GM23338 (cell line): ENCODE measurements around the gene AOPEP. TPM values are rescaled to one million over a fixed set of nuclear protein-coding genes. Genes with fewer than 3 reads are reported as not detected.

ENCODE experiments used
- ATAC-seq: fragments of 200-7000 bp; cut with Tn5 transposase; 3 replicates; pipeline ENCODE4 v1.9.1; 2020
- DNase-seq: peaks from one replicate; pipeline ENCODE4 v3.0.0-alpha.2; 2015; ENCODE audit warnings: low spot score
- H2AFZ ChIP-seq: fragments of 200-600 bp; sonication (generic); 2 replicates; pipeline ENCODE4 v1.8.0; 2016; ENCODE audit warnings: antibody characterized with exemption, mild to moderate bottlenecking, moderate library complexity
- H3F3A ChIP-seq: fragments of 200-600 bp; sonication (generic); replicated peaks from 2 replicates; pipeline ENCODE4 v1.8.0; 2017; ENCODE audit warnings: antibody characterized with exemption, mixed run types, low read depth
- H3K27ac ChIP-seq: fragments of 200-600 bp; sonication (generic); 2 replicates; pipeline ENCODE4 v1.6.1; 2016; ENCODE audit warnings: low read depth
- H3K27me3 ChIP-seq: fragments of 200-600 bp; sonication (generic); 2 replicates; pipeline ENCODE4 v1.8.0; 2016; ENCODE audit warnings: mild to moderate bottlenecking, mixed run types, moderate library complexity; ENCODE audit not compliant: insufficient read depth
- H3K36me3 ChIP-seq: fragments of 200-600 bp; sonication (generic); 2 replicates; pipeline ENCODE4 v1.8.0; 2016; ENCODE audit warnings: mild to moderate bottlenecking; ENCODE audit not compliant: insufficient read depth
- H3K4me1 ChIP-seq: fragments of 200-600 bp; sonication (generic); 2 replicates; pipeline ENCODE4 v1.8.0; 2016; ENCODE audit warnings: mild to moderate bottlenecking, moderate library complexity; ENCODE audit not compliant: insufficient read depth
- H3K4me2 ChIP-seq: fragments of 200-600 bp; sonication (generic); 2 replicates; pipeline ENCODE4 v1.7.1; 2017; ENCODE audit warnings: mixed run types
- H3K4me3 ChIP-seq: fragments of 200-600 bp; sonication (generic); 2 replicates; pipeline ENCODE4 v1.6.1; 2016; ENCODE audit warnings: mixed run types
- H3K79me2 ChIP-seq: fragments of 200-600 bp; sonication (generic); replicated peaks from 2 replicates; pipeline ENCODE4 v1.8.0; 2017; ENCODE audit warnings: mild to moderate bottlenecking; ENCODE audit not compliant: insufficient read depth
- H3K9me2 ChIP-seq: fragments of 200-600 bp; sonication (generic); 2 replicates; pipeline ENCODE4 v1.8.0; 2017; ENCODE audit not compliant: insufficient read depth
- H4K20me1 ChIP-seq: fragments of 200-600 bp; sonication (generic); replicated peaks from 2 replicates; pipeline ENCODE4 v1.8.0; 2017; ENCODE audit warnings: mild to moderate bottlenecking; ENCODE audit not compliant: insufficient read depth
- H3K27ac Mint-ChIP-seq: 2 replicates; pipeline ENCODE4 v1.8.0; 2020; ENCODE audit warnings: inconsistent platforms, mild to moderate bottlenecking, moderate library complexity, mixed read lengths
- H3K27me3 Mint-ChIP-seq: 3 replicates; pipeline ENCODE4 v1.8.0; 2022; ENCODE audit warnings: low read depth, mild to moderate bottlenecking, moderate library complexity, mixed read lengths, inconsistent platforms; ENCODE audit not compliant: insufficient read depth, poor library complexity
- H3K36me3 Mint-ChIP-seq: 3 replicates; pipeline ENCODE4 v1.8.0; 2021; ENCODE audit warnings: low read depth, mild to moderate bottlenecking, inconsistent platforms, moderate library complexity, mixed read lengths
- H3K4me1 Mint-ChIP-seq: 3 replicates; pipeline ENCODE4 v1.8.0; 2020; ENCODE audit warnings: mild to moderate bottlenecking, inconsistent platforms, mixed read lengths
- H3K4me3 Mint-ChIP-seq: 3 replicates; pipeline ENCODE4 v1.8.0; 2021; ENCODE audit warnings: moderate library complexity, mild to moderate bottlenecking, inconsistent platforms, mixed read lengths
- H3K9me3 Mint-ChIP-seq: 3 replicates; pipeline ENCODE4 v1.8.0; 2020; ENCODE audit warnings: moderate library complexity, mild to moderate bottlenecking, inconsistent platforms, mixed read lengths
- CREB1 ChIP-seq: fragments of 250-450 bp; sonication (Bioruptor Pico); IDR thresholded peaks from 2 replicates; pipeline ENCODE4 v1.5.0; 2020; ENCODE audit warnings: low read depth, mild to moderate bottlenecking, moderate library complexity
- CTCF ChIP-seq, 2 experiments: fragments of 200-600 bp in 1 of 2; sonication (generic) in 1 of 2; conservative IDR thresholded peaks; 2 replicates each; pipeline versions ENCODE4 v1.5.1 to v1.6.1; 2016 to 2017; ENCODE audit warnings: antibody characterized with exemption in 2 of 2, low read depth in 2 of 2, mild to moderate bottlenecking in 2 of 2, moderate library complexity in 1 of 2
- EZH2 ChIP-seq: fragments of 200-600 bp; sonication (generic); IDR thresholded peaks from one replicate; pipeline ENCODE4 v1.8.0; 2017; ENCODE audit warnings: antibody characterized with exemption, mild to moderate bottlenecking, low read depth; ENCODE audit not compliant: unreplicated experiment
- EZH2phosphoT487 ChIP-seq: fragments of 200-600 bp; sonication (generic); IDR thresholded peaks from one replicate; pipeline ENCODE4 v1.8.1; 2018; ENCODE audit warnings: antibody characterized with exemption; ENCODE audit not compliant: unreplicated experiment
- JUNB ChIP-seq: IDR thresholded peaks from one replicate; pipeline ENCODE4 v1.6.1; 2016; ENCODE audit warnings: antibody characterized with exemption; ENCODE audit not compliant: unreplicated experiment
- NANOG ChIP-seq: IDR thresholded peaks from 2 replicates; pipeline ENCODE4 v1.6.1; 2016; ENCODE audit warnings: antibody characterized with exemption, borderline replicate concordance
- POLR2AphosphoS5 ChIP-seq: IDR thresholded peaks from 2 replicates; pipeline ENCODE4 v1.6.1; 2016; ENCODE audit warnings: antibody characterized with exemption, low read depth
- STAT1 ChIP-seq: IDR thresholded peaks from one replicate; pipeline ENCODE4 v1.6.1; 2016; ENCODE audit warnings: antibody characterized with exemption; ENCODE audit not compliant: unreplicated experiment
- ZNF114 ChIP-seq: fragments of 250-450 bp; sonication (Bioruptor Pico); IDR thresholded peaks from 2 replicates; pipeline ENCODE4 v1.5.0; 2020; ENCODE audit warnings: mild to moderate bottlenecking, moderate library complexity
- ZNF331 ChIP-seq: fragments of 250-450 bp; sonication (Bioruptor Pico); IDR thresholded peaks from 2 replicates; pipeline ENCODE4 v1.5.0; 2020; ENCODE audit warnings: low read depth, mild to moderate bottlenecking, moderate library complexity
- ZNF462 ChIP-seq: fragments of 250-450 bp; sonication (Bioruptor Pico); IDR thresholded peaks from 2 replicates; pipeline ENCODE4 v1.5.0; 2020; ENCODE audit warnings: mild to moderate bottlenecking, moderate library complexity
- polyA plus RNA-seq: library from polyadenylated mRNA; unstranded; fragments of >200 nt; fragmentation: Nextera tagmentation; extraction: Ambion mirVana; gene quantifications from 2 replicates; pipeline ENCODE4 v1.2.1, GENCODE V29; 2016
- total RNA-seq: library from RNA; depleted of rRNA; stranded (reverse); fragments of >200 nt; shearing (Covaris generic); gene quantifications from 2 replicates; pipeline ENCODE4 v1.2.3, GENCODE V29; 2014
- TF ChIP-seq, protein P1 (sequence below): IDR thresholded peaks from 2 replicates; pipeline ENCODE4 v1.6.1; 2016; ENCODE audit warnings: antibody characterized with exemption
- TF ChIP-seq, protein P2 (sequence below): IDR thresholded peaks from one replicate; pipeline ENCODE4 v1.6.1; 2018; ENCODE audit warnings: antibody characterized with exemption; ENCODE audit not compliant: unreplicated experiment

Gene AOPEP
- total and polyA plus RNA-seq, 2 experiments from 2014 or later, result 7.0 to 16.5 TPM

DNA sequence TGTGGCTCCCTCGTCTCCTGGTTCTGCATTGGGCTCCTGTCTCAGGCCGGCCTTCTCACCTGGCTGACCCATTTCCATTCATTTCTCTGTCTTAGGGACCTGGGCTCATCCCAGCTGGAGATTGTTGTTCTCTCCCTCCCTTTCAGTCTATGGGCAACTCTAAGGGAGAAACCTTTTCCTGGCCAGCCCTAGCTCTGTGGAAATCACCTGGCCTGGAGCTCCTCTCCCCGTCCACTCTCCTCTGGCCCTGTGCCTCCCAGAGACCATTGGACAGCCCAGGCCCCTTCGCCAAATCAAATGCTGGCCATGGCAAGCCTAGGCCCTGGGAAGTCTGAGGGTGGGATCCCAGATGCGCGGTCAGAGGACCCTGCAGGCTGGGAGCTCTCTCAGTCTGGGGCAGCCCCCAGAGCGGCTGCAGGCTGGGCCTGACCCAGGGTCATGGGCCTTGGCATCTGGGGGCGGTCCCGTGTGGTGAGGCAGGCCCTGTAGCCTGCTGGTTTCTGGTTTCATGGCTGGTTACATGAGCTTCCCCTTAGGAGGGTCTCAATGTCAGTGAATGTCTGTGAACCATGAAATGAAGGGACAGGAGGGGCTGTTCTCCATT lies 253.5 kb downstream of the AOPEP start:
- peak; percentile 43 for ATAC-seq
- peaks cover 14% of the 10 kb centered on the region for H3K4me1 ChIP-seq
- no peaks in the 10 kb centered on the region for H3K9me3 Mint-ChIP-seq
- H3K4me3 Mint-ChIP-seq, result no peak overlapping the region
- H3K36me3 ChIP-seq, result no peaks in the 10 kb centered on the region
- peaks cover 2% of the 10 kb centered on the region for H3K27me3 Mint-ChIP-seq
- H3F3A ChIP-seq, result no peaks in the 10 kb centered on the region
- no peak overlapping the region for H3K27ac ChIP-seq
- no peaks in the 10 kb centered on the region for H3K79me2 ChIP-seq
- no peaks in the 10 kb centered on the region for H3K36me3 Mint-ChIP-seq
- DNase-seq, result no peak
- TF ChIP-seq EZH2 (no peak), ZNF462 (CRISPR knock-in tag) (no peak), NANOG (no peak), CTCF (conservative IDR thresholded peaks at IDR 0.05; ENCODE audit: low read depth in 2 of 2) (no peak), ZNF331 (CRISPR knock-in tag) (no peak), CREB1 (CRISPR knock-in tag) (no peak), EZH2phosphoT487 (no peak), JUNB (no peak), POLR2AphosphoS5 (no peak), ZNF114 (CRISPR knock-in tag) (no peak), STAT1 (no peak)
- TF ChIP-seq, protein P1, sequence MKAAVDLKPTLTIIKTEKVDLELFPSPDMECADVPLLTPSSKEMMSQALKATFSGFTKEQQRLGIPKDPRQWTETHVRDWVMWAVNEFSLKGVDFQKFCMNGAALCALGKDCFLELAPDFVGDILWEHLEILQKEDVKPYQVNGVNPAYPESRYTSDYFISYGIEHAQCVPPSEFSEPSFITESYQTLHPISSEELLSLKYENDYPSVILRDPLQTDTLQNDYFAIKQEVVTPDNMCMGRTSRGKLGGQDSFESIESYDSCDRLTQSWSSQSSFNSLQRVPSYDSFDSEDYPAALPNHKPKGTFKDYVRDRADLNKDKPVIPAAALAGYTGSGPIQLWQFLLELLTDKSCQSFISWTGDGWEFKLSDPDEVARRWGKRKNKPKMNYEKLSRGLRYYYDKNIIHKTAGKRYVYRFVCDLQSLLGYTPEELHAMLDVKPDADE, result no peak
- TF ChIP-seq, protein P2, sequence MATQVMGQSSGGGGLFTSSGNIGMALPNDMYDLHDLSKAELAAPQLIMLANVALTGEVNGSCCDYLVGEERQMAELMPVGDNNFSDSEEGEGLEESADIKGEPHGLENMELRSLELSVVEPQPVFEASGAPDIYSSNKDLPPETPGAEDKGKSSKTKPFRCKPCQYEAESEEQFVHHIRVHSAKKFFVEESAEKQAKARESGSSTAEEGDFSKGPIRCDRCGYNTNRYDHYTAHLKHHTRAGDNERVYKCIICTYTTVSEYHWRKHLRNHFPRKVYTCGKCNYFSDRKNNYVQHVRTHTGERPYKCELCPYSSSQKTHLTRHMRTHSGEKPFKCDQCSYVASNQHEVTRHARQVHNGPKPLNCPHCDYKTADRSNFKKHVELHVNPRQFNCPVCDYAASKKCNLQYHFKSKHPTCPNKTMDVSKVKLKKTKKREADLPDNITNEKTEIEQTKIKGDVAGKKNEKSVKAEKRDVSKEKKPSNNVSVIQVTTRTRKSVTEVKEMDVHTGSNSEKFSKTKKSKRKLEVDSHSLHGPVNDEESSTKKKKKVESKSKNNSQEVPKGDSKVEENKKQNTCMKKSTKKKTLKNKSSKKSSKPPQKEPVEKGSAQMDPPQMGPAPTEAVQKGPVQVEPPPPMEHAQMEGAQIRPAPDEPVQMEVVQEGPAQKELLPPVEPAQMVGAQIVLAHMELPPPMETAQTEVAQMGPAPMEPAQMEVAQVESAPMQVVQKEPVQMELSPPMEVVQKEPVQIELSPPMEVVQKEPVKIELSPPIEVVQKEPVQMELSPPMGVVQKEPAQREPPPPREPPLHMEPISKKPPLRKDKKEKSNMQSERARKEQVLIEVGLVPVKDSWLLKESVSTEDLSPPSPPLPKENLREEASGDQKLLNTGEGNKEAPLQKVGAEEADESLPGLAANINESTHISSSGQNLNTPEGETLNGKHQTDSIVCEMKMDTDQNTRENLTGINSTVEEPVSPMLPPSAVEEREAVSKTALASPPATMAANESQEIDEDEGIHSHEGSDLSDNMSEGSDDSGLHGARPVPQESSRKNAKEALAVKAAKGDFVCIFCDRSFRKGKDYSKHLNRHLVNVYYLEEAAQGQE, result no peak
- no peak overlapping the region for H3K4me3 ChIP-seq
- H3K27me3 ChIP-seq, result no peaks in the 10 kb centered on the region
- no peak overlapping the region for H3K27ac Mint-ChIP-seq
- no peaks in the 10 kb centered on the region for H3K9me2 ChIP-seq
- peaks cover 43% of the 10 kb centered on the region for H3K4me1 Mint-ChIP-seq
- no peak overlapping the region for H3K4me2 ChIP-seq
- no peak overlapping the region for H2AFZ ChIP-seq
- H4K20me1 ChIP-seq, result no peaks in the 10 kb centered on the region
